ENCODE measurements around the gene KIAA1671.

GRCh38 chr22:24945430-24945829 lies 7.1 kb upstream of the KIAA1671 start:
- TF ChIP-seq CTCF (IDR thresholded peaks at IDR 0.05): no peak
- TF ChIP-seq EZH2 (IDR thresholded peaks at IDR 0.05; ENCODE audit: borderline replicate concordance, insufficient read depth, low read depth, low read length, poor library complexity, severe bottlenecking): no peak
